Cardiac muscle cell (in vitro differentiated cells and primary cell): ENCODE results near the gene GPR87. TPM values are rescaled to one million over a fixed set of nuclear protein-coding genes. Genes with fewer than 3 reads are reported as not detected.

Experiments used
- DNase-seq, 2 donors: peaks; one replicate each; pipeline versions ENCODE4 v3.0.0 to v3.0.0-alpha.2; 2010 to 2017; ENCODE audit warnings: low read depth in 1 of 2, low spot score in 1 of 2
- H3K27ac ChIP-seq: fragments of 200-600 bp; sonication (generic); 2 replicates; pipeline ENCODE4 v1.5.1; 2016
- H3K27me3 ChIP-seq: fragments of 200-600 bp; sonication (generic); 2 replicates; pipeline ENCODE4 v1.6.0; 2016; ENCODE audit warnings: control low read depth
- H3K36me3 ChIP-seq: fragments of 200-600 bp; sonication (generic); 2 replicates; pipeline ENCODE4 v1.5.1; 2016; ENCODE audit warnings: control low read depth
- H3K4me1 ChIP-seq: fragments of 200-600 bp; sonication (generic); 2 replicates; pipeline ENCODE4 v1.8.1; 2017; ENCODE audit warnings: low read depth, mild to moderate bottlenecking, mixed run types
- H3K4me3 ChIP-seq: fragments of 200-600 bp; sonication (generic); 2 replicates; pipeline ENCODE4 v1.5.1; 2016; ENCODE audit warnings: mild to moderate bottlenecking
- H3K9me3 ChIP-seq: fragments of 200-600 bp; sonication (generic); 2 replicates; pipeline ENCODE4 v1.5.1; 2017; ENCODE audit warnings: low read depth, mild to moderate bottlenecking, control low read depth
- polyA plus RNA-seq: library from polyadenylated mRNA; unstranded; fragments of >200 nt; fragmentation: Nextera tagmentation; extraction: Ambion mirVana; gene quantifications from 2 replicates; pipeline ENCODE4 v1.2.1, GENCODE V29; 2016
- total RNA-seq: library from RNA; depleted of rRNA; stranded (reverse); fragments of >200 nt; gene quantifications from 2 replicates; pipeline ENCODE4 v1.2.3, GENCODE V29; 2016
- TF ChIP-seq, protein P1 (sequence below): IDR thresholded peaks from 2 replicates; pipeline ENCODE4 v1.5.1; 2012; ENCODE audit warnings: low read depth, mild to moderate bottlenecking, low read length

The GPR87 gene, protein sequence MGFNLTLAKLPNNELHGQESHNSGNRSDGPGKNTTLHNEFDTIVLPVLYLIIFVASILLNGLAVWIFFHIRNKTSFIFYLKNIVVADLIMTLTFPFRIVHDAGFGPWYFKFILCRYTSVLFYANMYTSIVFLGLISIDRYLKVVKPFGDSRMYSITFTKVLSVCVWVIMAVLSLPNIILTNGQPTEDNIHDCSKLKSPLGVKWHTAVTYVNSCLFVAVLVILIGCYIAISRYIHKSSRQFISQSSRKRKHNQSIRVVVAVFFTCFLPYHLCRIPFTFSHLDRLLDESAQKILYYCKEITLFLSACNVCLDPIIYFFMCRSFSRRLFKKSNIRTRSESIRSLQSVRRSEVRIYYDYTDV
- not detected in 2 replicates for total RNA-seq
- 0.67 TPM in 1 of 2 replicates, not detected in the other for polyA plus RNA-seq

DNA sequence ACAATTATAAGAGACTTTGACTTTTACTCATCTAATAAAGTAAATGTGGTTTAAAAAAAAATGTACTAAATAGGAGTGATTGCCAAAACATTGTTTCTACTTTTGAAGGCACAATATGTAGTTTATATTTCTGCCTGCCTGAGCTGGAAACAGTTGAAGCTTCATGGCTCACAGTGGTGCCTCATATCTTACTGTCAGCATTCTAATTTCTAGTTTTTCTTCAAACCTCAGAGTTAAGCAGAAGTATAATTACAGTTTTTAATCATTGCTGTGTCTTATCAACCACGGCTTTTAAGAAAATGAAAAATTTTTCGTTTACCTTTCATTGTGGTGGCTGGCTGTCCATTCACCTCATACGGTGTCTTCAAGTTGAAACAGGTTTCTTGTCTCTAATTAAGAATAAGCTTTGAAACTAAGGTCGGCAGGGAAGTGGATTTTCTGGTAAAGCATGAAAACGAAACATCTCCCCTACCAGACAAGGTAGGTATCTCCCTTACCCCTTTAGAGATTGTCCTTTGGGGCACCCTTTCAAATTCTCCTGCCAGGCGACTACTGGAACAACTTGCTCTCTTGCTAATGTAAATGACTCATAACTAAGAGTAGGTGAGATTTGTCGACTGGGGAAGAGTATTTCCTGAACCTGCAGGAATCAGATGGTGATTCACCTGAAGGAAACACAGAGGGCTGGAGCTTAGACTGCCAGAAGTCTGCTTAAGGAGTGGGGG is at the start of gene GPR87:
GPR87 (minus strand) TSS at position 554 of the 725 bp plus-strand sequence. CDS start 16,720 bp downstream, outside the sequence.
- no peak within 1 kb of the TSS for H3K4me3 ChIP-seq
- no peaks in the 10 kb centered on the region for H3K9me3 ChIP-seq
- no peak for DNase-seq
- H3K36me3 ChIP-seq = no peaks in the 10 kb centered on the region
- no peak within 1 kb of the TSS for H3K27ac ChIP-seq
- peaks cover 3% of the 10 kb centered on the region for H3K4me1 ChIP-seq
- TF ChIP-seq, protein P1, sequence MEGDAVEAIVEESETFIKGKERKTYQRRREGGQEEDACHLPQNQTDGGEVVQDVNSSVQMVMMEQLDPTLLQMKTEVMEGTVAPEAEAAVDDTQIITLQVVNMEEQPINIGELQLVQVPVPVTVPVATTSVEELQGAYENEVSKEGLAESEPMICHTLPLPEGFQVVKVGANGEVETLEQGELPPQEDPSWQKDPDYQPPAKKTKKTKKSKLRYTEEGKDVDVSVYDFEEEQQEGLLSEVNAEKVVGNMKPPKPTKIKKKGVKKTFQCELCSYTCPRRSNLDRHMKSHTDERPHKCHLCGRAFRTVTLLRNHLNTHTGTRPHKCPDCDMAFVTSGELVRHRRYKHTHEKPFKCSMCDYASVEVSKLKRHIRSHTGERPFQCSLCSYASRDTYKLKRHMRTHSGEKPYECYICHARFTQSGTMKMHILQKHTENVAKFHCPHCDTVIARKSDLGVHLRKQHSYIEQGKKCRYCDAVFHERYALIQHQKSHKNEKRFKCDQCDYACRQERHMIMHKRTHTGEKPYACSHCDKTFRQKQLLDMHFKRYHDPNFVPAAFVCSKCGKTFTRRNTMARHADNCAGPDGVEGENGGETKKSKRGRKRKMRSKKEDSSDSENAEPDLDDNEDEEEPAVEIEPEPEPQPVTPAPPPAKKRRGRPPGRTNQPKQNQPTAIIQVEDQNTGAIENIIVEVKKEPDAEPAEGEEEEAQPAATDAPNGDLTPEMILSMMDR = no peak
- no peaks in the 10 kb centered on the region for H3K27me3 ChIP-seq

DNA sequence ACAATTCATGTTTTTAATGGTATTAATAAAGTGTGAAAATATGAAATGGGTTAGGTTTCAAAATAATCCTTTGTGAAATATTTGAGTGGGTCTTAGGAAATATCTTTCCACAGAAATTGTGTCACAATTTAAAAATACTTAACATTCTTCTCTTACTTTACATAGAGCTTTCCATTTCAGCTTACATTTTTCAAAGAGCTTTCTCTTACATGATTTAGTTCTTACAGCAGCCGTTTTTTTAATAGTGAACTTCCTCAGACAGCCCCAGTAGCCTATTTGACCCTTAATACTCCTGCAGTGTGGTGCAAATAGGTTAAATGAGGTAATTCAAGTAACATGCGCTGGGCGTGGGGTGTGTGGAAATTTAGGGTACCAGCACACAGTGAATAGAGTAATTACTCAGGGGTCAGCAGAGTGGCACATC is 46.1 kb upstream of the GPR87 start:
- Histone ChIP-seq H3K4me3 (no peak overlapping the region), H3K36me3 (no peaks in the 10 kb centered on the region), H3K27ac (no peak overlapping the region), H3K27me3 (no peaks in the 10 kb centered on the region), H3K9me3 (no peaks in the 10 kb centered on the region), H3K4me1 (no peaks in the 10 kb centered on the region)
- peak in 1 of 2 donors; percentile 59 for DNase-seq
- TF ChIP-seq, protein P1 = no peak

DNA sequence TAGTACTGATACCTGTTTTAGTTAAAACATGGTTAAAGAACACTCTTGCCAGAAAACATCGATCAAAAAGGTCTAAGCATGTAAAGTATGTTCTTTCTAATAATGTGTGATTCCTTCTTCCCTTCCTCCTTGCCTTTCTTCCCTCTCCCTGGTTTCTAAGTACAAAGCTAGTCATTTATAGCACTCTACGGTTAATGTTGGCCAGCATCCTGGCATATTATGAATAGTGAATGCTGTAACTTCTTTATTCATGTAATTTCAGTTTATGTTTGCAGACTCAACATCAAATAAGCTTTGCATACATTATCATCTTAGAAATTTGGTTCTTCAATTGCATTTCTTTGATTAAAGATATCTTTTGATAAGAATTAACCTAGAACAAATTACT is 40.8 kb upstream of the GPR87 start:
- no peak overlapping the region for H3K27ac ChIP-seq
- TF ChIP-seq, protein P1 = no peak
- no peaks in the 10 kb centered on the region for H3K9me3 ChIP-seq
- no peaks in the 10 kb centered on the region for H3K4me1 ChIP-seq
- H3K36me3 ChIP-seq = peaks cover 3% of the 10 kb centered on the region
- no peaks in the 10 kb centered on the region for H3K27me3 ChIP-seq
- H3K4me3 ChIP-seq = no peak overlapping the region
- no peak for DNase-seq

DNA sequence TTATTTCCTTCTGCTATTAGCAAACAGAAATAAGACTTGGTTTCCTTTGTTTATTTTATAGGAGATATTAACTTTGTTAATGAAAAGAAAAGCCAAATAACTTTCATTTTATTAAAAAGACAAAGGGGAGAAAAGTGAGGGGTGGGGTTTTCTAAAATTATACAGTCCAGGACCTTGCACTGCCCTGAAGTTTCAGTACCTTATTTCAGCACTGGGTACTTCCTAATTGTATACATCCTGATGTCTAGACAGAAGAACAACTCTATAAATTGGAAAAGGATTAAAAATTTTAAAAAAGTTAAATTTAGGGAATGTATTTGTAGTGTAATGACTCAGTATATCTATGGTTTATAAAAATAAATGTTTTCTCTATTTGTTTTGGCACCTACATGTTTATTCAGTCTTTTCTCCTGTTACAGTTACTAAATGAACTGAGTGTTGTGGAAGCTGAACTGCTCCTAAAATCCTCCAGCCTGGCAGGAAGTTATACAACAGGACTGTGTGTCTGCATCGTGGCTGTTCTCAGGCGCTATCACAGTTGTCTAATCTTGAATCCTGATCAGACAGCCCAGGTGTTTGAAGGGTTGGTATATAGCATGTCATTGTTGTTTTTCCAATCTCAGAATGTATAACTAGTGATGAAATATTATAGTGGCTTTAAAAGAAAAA is 40.3 kb upstream of the GPR87 start:
- Histone ChIP-seq H3K36me3 (peaks cover 3% of the 10 kb centered on the region), H3K4me1 (no peaks in the 10 kb centered on the region), H3K27ac (no peak overlapping the region), H3K9me3 (no peaks in the 10 kb centered on the region), H3K4me3 (no peak overlapping the region), H3K27me3 (no peaks in the 10 kb centered on the region)
- TF ChIP-seq, protein P1 = no peak
- DNase-seq = no peak

DNA sequence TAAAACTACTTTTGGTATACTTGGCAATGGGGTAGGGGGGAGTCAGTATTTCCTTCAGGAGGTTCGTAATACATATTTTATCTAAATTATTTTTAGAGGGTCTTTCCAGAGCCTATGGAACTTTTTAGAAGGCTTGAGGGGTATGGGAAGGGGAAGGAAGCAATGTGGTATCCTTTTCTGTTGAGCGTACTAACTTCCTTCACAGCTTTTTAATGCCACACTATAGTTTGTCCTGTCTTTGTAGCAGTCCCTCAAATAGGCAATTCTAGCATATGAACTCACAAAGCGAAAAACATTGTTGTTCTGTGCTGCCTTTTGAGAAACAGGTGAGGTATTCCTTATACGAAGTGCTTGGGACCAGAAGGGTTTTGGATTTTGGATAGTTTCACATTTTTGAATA is 35.0 kb upstream of the GPR87 start:
- TF ChIP-seq, protein P1 = no peak
- Histone ChIP-seq H3K27me3 (no peaks in the 10 kb centered on the region), H3K4me3 (no peak overlapping the region), H3K9me3 (no peaks in the 10 kb centered on the region), H3K27ac (no peak overlapping the region), H3K4me1 (no peaks in the 10 kb centered on the region), H3K36me3 (peaks cover 3% of the 10 kb centered on the region)
- DNase-seq = no peak
